B cell (primary cell): ENCODE results near the gene ZNF652.
"Not testable (repeated sequence)": the region's sequence is repeated elsewhere in the genome, so short reads cannot be mapped to it uniquely, and the experiment has no call there.

ENCODE experiments used
- CTCF ChIP-seq: fragments of 200-600 bp; IDR thresholded peaks from one replicate; pipeline ENCODE4 v1.8.0; 2022; ENCODE audit warnings: antibody characterized with exemption, mild to moderate bottlenecking
- EZH2 ChIP-seq: IDR thresholded peaks from 2 replicates; pipeline ENCODE4 v1.6.1; 2012; ENCODE audit warnings: borderline replicate concordance, low read depth, mild to moderate bottlenecking, moderate library complexity, low read length; ENCODE audit not compliant: insufficient read depth, poor library complexity, severe bottlenecking

GRCh38 chr17:49275981-49276380 lies 86.1 kb downstream of the ZNF652 start:
- TF ChIP-seq CTCF, EZH2: not testable (repeated sequence)
